T47D (cell line): ENCODE data around the gene TNNC2.
A peak's percentile ranks its signal among the peaks of the same experiment; 100 is the strongest.

Experiments
- DNase-seq, 2 experiments: peaks; one replicate each; pipeline versions ENCODE4 v3.0.0 to v3.0.0-alpha.2; 2011 to 2012; ENCODE audit warnings: low read depth in 1 of 2, low spot score in 1 of 2
- JUND ChIP-seq: IDR thresholded peaks from 2 replicates; pipeline ENCODE4 v1.6.1; 2012; ENCODE audit warnings: low read depth
- in situ Hi-C: cut with HindIII; loops from 2 replicates; pipeline ENCODE4 v1.10.0; 2016; ENCODE audit warnings: low sequenced_read_pairs, low pct_unique_long_range_greater_than_20kb

Gene TNNC2

DNA sequence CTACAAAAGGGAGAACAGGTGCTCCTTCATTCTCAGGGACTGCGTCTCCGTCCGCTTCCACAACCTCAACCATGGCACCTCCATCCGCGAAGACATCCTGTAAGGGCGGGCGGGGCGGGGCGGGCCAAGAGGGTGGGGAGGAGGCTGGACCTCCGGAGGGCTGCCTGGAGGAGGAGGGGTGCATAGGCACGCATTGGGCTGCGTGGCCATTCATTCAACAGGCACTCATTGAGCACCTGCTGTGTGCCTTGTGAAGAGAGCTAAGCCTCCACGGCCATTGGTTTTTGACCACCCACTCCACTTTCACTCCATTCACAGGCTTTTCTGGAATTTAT, 30.7 kb upstream of the TNNC2 start:
- no peak for DNase-seq
- in situ Hi-C loops: no loop called here
- no peak for TF ChIP-seq JUND

DNA sequence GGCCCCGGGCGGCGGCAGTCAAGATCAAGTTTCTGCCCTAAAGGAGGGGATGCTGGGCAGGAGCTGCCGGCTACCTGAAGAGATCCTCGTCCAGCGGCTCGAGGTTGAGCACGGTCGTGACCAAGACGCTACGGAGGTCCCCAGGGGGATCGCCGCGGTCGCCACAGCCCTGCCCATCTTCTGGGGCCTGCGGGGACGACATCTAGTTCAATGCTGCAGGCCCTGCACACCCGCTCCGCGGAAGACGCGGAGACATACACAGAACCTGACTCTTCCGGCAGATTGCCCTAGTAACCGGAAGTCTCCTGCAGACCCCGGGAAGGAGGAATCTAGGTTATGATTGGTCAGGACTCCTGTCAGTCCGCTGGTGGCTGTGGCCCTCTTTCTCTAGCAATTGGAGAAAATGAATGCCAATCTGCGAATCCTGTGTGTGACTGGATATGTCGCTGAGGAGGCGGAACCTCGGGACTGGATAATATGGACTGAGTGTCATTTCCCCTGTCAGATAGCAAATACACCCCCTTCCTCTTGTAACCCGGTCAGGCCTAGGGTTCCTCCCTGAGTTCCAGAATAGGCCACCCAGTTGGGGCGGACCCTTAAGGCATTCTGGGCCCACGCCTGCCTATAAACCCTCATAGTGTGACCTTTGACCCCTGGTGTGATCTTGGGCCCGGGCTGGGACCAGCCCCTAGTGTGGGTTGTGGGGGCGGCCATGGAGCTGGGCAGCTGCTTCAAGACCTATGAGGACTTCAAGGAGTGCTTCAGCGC, 30.2 kb upstream of the TNNC2 start, which contains the start of the genes ACOT8 and ZSWIM3:
ACOT8 (minus strand) TSS at position 279 of the 768 bp plus-strand sequence; CDS start at position 202, 77 bp downstream.
ZSWIM3 (plus strand) TSS at position 501 of the 768 bp plus-strand sequence; CDS start at position 713, 212 bp downstream.
- DNase-seq: peak; percentile 100
- no peak for TF ChIP-seq JUND
- in situ Hi-C loops: no loop called here

DNA sequence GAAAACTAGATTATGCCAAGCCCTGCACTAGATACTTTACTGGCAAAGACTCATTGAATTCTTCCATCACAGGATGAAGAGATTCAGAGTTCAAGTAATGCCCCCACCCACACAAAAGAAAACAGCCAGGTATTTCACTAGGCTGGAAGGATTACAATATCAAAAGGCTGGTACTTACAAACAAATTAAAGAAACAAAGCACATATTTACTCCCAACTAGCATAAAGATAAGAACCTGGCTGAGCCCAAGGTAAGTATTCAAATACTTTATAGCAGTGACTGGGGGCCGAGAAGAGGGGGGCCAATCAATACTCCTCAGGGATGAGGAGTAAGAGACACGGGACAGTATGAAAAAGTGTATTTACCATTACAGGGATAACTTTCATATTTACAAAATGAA, 26.4 kb upstream of the TNNC2 start:
- in situ Hi-C loops: no loop called here
- no peak for TF ChIP-seq JUND
- no peak for DNase-seq

DNA sequence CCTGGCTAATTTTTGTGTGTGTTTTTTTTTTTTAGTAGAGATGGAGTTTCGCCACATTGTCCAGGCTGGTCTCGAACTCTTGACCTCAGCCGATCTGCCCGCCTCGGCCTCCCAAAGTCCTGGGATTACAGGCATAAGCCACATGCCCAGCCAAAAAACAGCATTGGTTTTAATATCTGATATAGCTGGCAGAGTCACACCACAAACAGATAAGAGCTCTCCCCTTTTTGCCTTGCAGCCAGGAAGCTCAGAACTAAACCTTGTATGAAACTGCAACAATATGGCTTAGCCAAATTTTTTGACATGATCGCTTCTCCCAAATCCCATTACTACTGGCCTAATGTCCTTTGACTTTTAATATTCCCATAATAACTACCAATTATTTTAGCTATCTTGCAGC, 25.2 kb upstream of the TNNC2 start:
- DNase-seq: no peak
- in situ Hi-C loops: no loop called here
- no peak for TF ChIP-seq JUND

DNA sequence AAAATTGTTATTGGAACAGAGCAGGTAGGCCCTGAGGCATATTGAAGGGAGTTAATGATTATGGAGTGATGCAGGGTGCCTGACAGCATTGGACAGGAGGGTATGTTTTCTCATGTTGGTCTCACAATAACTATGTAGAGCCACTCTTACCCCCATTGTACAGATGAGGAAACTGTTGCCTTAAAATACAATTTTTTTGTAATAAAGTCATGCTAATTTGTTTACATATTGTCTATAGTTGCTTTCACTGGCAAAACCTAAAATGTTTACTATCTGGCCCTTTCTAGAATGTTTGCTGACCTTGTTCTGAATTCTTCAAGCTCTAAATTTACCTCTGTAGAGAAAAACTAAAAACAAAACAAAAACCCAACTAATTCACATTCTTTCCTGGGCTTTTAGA, 24.4 kb upstream of the TNNC2 start:
- in situ Hi-C loops: no loop called here
- no peak for DNase-seq
- no peak for TF ChIP-seq JUND

DNA sequence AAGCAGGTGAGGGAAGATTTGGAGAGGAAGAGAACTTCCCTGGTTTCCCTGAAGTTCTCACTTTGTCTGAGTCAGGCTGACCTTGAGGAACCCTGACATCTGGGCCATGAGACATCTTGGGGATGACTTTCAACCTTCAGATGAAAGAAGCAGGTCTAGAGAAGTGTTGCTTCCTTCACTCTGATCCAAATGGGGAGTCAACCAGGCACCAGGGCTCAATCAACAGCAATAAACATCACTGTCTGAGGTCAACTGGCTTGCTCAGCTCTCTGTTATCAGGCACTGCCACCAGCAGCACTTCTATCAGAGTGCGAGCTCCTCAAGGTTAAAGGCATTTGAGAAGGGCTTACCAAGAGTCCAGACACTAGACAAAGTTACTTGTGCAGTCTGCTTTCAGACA, 23.8 kb upstream of the TNNC2 start:
- in situ Hi-C loops: no loop called here
- no peak for DNase-seq
- no peak for TF ChIP-seq JUND

DNA sequence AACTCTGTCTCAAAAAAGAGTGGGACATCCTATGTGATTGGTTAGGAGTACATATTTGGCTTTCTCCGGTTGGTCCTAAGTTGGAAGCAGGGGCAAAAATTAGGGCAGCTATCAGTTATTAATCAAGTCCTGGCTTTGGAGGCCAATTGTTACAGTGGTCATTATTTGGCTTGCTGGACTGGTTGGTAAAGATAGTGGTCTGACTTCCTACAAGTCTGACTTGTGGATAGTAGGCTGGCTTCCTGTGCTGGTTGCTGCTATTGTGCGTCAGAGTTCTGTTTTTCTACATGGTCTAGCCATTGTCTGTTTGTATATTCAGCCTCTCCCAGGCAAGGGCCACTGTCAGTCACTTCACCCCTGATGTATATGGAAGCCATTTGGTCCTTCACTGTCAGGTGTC, 23.1 kb upstream of the TNNC2 start:
- no peak for TF ChIP-seq JUND
- DNase-seq: no peak
- in situ Hi-C loops: no loop called here

DNA sequence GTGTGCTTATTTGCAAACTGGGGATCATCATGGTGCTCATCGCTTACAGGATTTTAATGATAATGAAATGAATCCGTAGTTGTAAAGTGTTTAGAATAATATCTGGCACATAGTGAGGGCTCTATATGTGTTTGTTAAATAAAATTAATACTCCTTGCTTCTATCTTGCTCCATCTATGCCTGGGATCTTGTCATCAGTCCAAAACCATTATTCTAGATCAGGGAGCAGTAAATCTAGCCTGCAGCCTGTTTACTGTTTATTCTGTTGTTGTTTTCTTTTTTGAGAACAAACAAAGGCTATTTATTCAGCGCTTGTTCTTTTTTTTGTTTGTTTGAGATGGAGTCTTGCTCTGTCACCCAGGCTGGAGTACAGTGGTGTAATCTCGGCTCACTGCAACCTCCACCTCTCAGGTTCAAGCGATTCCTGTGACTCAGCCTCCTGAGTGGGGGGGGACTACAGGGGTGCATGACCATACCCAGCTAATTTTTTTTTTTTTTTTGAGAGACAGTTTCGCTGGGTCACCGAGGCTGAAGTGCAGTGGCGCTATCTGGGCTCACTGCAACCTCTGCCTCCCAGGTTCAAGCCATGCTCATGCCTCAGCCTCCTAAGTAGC, 22.0 kb upstream of the TNNC2 start:
- in situ Hi-C loops: no loop called here
- peak; percentile 59; the same call in 1 of the 2 replicates for TF ChIP-seq JUND

DNA sequence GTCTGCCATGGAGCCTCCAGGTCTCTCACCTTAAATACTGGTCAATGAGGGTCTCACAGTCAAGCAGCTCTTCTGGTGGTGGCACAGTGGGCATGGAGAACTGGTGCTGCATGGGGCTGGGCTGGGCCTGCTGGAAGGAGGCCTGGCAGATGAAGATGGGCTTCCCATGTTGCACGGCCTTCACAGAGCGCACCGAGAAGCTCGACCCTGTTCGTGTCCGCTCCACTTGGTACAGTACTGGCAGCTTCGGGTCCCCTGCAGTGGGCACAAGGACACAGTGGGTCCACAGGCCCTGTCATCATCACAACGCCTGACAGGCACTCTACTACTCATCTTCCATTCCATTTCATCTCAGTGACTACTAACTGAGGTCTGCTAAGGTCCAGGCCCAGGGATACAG, 21.3 kb upstream of the TNNC2 start:
- TF ChIP-seq JUND: no peak
- DNase-seq: no peak
- in situ Hi-C loops: no loop called here

More for the DNA sequence above, 22.0 kb upstream of the TNNC2 start:
- DNase-seq: peak in 1 of 2 experiments; percentile 64

DNA sequence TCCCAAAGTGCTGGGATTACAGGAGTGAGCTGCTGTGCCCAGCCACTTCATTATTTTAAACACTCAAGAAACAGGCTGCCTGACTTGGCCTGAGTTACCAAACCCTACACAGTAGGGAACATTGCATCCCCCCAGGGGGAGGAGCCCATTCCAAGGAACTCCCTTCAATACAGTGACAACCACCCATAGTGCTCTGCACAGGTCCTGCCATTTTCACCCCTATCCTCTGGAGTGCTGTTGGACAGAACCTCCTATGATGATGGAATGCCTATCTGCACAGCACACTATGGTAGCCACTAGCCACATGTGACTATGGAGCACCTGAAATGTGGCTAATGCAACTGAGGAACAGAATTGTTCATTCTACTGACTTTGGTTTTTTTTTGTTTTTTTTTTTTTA, 18.3 kb upstream of the TNNC2 start:
- no peak for TF ChIP-seq JUND
- in situ Hi-C loops: no loop called here
- DNase-seq: no peak

DNA sequence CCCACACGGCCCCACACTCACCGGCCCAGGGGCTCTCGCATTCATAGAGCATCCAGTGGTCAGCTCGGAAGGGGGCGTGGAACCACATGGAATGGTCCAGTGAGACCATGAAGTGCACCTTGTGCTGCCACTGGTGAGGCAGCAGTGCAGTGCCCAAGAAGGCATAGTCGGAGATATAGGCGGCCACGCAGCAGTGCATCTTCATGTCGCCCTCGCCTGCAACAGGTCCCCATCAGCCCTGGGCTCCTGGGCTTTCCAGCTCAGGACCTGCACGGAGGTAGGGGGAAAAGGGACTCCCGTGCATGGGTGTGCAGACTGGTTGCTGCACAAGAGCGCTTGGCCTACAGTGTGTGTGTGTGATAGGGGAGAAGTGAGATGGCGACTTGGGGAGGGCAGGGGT, 16.4 kb upstream of the TNNC2 start:
- DNase-seq: no peak
- in situ Hi-C loops: no loop called here

DNA sequence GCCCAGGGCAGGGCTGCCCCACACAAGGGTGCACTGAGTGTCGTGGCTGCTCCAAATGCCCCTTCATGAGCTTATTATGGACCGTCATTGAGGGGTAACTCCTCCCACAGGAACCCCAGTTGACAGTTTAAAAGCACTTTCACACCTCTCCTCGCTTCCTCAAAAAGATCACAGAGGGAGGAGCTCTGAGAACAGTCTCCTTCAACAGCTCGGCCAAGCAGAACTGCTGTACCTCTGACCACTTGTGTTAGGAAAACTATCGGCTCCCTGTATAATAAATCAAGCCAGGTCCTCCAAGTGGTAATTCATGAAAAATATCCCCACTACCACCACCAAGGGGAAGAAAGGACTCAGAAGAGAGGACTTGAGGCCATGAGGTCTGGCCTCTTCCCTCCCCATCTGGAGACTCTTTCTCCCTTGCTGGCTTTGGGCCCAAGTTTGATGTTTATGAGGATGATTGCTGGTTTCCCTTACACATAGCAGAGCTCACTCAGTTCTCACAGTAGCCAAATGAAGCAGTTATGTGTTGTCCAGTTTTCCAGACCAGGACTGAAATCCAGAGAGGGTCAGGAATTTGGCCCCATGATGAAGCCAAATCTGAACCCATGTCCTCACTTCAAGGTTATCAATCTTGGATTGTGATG, 15.2 kb upstream of the TNNC2 start:
- no peak for TF ChIP-seq JUND
- DNase-seq: no peak
- in situ Hi-C loops: no loop called here

More for the DNA sequence above, 16.4 kb upstream of the TNNC2 start:
- no peak for TF ChIP-seq JUND
